ENCODE measurements around the gene BRPF3. TPM values are rescaled to one million over a fixed set of nuclear protein-coding genes. Genes with fewer than 3 reads are reported as not detected.

Gene BRPF3
- 11.1 to 12.9 TPM (median 11.8 TPM) in 5 replicates for total RNA-seq (2022; extraction: Qiagen RNA extraction; ENCODE audit: low read depth)

GRCh38 chr6:36196113-36196879, at the start of gene BRPF3:
Gene BRPF3 (plus strand): TSS chr6:36196744. CDS start chr6:36200323, 3,579 bp downstream.

GRCh38 chr6:36269834-36270705, 73.5 kb downstream of the BRPF3 start, which contains the start of gene PNPLA1:
Gene PNPLA1 (plus strand): TSS chr6:36270060. CDS start chr6:36270460, 400 bp downstream.

Other genes starting within 250 kb of the BRPF3 start
- gene SLC26A8, start 172.1 kb upstream of the BRPF3 start, total RNA-seq (2022; extraction: Qiagen RNA extraction; ENCODE audit: low read depth), result not detected in 5 replicates
- 23.0 to 27.0 TPM (median 25.4 TPM) in 5 replicates for gene MAPK14, start 168.9 kb upstream of the BRPF3 start, total RNA-seq (2022; extraction: Qiagen RNA extraction; ENCODE audit: low read depth)
- gene MAPK13, start 66.2 kb upstream of the BRPF3 start, total RNA-seq (2022; extraction: Qiagen RNA extraction; ENCODE audit: low read depth), result 0.84 to 2.0 TPM (median 1.1 TPM) in 5 replicates
- 0.05 TPM in 1 of 5 replicates, not detected in the others for gene PNPLA1, start 73.3 kb downstream of the BRPF3 start, total RNA-seq (2022; extraction: Qiagen RNA extraction; ENCODE audit: low read depth)
- not detected in 5 replicates for gene BNIP5, start 140.1 kb downstream of the BRPF3 start, total RNA-seq (2022; extraction: Qiagen RNA extraction; ENCODE audit: low read depth)
- gene ETV7, start 190.9 kb downstream of the BRPF3 start, total RNA-seq (2022; extraction: Qiagen RNA extraction; ENCODE audit: low read depth), result 0.10 to 0.33 TPM (median 0.14 TPM) in 4 of 5 replicates, not detected in the other
- not detected in 5 replicates for gene PXT1, start 246.1 kb downstream of the BRPF3 start, total RNA-seq (2022; extraction: Qiagen RNA extraction; ENCODE audit: low read depth)
- gene KCTD20, start 246.3 kb downstream of the BRPF3 start, total RNA-seq (2022; extraction: Qiagen RNA extraction; ENCODE audit: low read depth), result 17.9 to 24.9 TPM (median 20.3 TPM) in 5 replicates

All from A549 treated with CpdA at 1 μM for 4 hours (cell line).